GM04503 (cell line): Measurements from ENCODE around the gene SMKR1.
"Not testable (repeated sequence)": the region's sequence is repeated elsewhere in the genome, so short reads cannot be mapped to it uniquely, and the experiment has no call there.

Experiments used
- DNase-seq: peaks from one replicate; pipeline ENCODE4 v3.0.0-alpha.2; 2012; ENCODE audit warnings: low read depth

Gene SMKR1

GRCh38 chr7:129525225-129525862 lies 23.0 kb downstream of the SMKR1 start:
- DNase-seq, result no peak

GRCh38 chr7:129529643-129530042 lies 27.3 kb downstream of the SMKR1 start:
- DNase-seq, result no peak

- peak; percentile 72 for DNase-seq
Measured at GRCh38 chr7:129530795-129531391, 28.6 kb downstream of the SMKR1 start.

GRCh38 chr7:129531721-129532120 lies 29.4 kb downstream of the SMKR1 start:
- DNase-seq, result no peak

- DNase-seq, result no peak
Measured at GRCh38 chr7:129532375-129532774, 30.0 kb downstream of the SMKR1 start.

- not testable (repeated sequence) for DNase-seq
Measured at GRCh38 chr7:129534558-129535274, 32.4 kb downstream of the SMKR1 start.

GRCh38 chr7:129535896-129536295 lies 33.6 kb downstream of the SMKR1 start:
- DNase-seq, result no peak

GRCh38 chr7:129536323-129536722 lies 34.0 kb downstream of the SMKR1 start:
- no peak for DNase-seq

GRCh38 chr7:129538790-129539189 lies 36.5 kb downstream of the SMKR1 start:
- no peak for DNase-seq

- DNase-seq, result no peak
Measured at GRCh38 chr7:129540340-129540739, 38.0 kb downstream of the SMKR1 start.

GRCh38 chr7:129544700-129545099 lies 42.4 kb downstream of the SMKR1 start:
- DNase-seq, result no peak

GRCh38 chr7:129550693-129551360 lies 48.5 kb downstream of the SMKR1 start:
- DNase-seq, result no peak

- DNase-seq, result no peak
Measured at GRCh38 chr7:129553899-129554461, 51.6 kb downstream of the SMKR1 start.

- DNase-seq, result no peak
Measured at GRCh38 chr7:129556607-129557133, 54.3 kb downstream of the SMKR1 start.

- no peak for DNase-seq
Measured at GRCh38 chr7:129557686-129558481, 55.6 kb downstream of the SMKR1 start.

GRCh38 chr7:129559564-129559963 lies 57.2 kb downstream of the SMKR1 start:
- DNase-seq, result no peak

GRCh38 chr7:129560831-129561230 lies 58.5 kb downstream of the SMKR1 start:
- no peak for DNase-seq

GRCh38 chr7:129561677-129562359 lies 59.5 kb downstream of the SMKR1 start:
- no peak for DNase-seq
